SK-N-SH (cell line): ENCODE data around the gene AQP5. TPM values are rescaled to one million over a fixed set of nuclear protein-coding genes. Genes with fewer than 3 reads are reported as not detected.

Experiments used
- CTCF ChIA-PET: fragments of 300-600, 350-600 bp; formaldehyde crosslinking; extraction: SDS; loops from one replicate; lab custom pipeline; 2021; lab: Yijun Ruan, JAX
- POLR2A ChIA-PET: fragments of 350-600 bp; sonication (Branson Sonifier 250); formaldehyde crosslinking; extraction: SDS; loops from one replicate; lab custom pipeline; 2020; ENCODE audit warnings: antibody characterized with exemption, inconsistent platforms; lab: Yijun Ruan, JAX
- DNase-seq: peaks from one replicate; pipeline ENCODE4 v3.0.0; 2012
- H2AFZ ChIP-seq: fragments of 200-600 bp; sonication (generic); 2 replicates; pipeline ENCODE4 v1.8.1; 2016; ENCODE audit warnings: antibody characterized with exemption, mild to moderate bottlenecking, low read depth
- H3F3A ChIP-seq: fragments of 200-600 bp; sonication (generic); replicated peaks from 2 replicates; pipeline ENCODE3; 2016; ENCODE audit warnings: antibody characterized with exemption, mild to moderate bottlenecking; ENCODE audit not compliant: insufficient read depth
- H3K27ac ChIP-seq, 2 experiments: fragments of 200-500 bp in 1 of 2; fragments of 200-600 bp in 1 of 2; sonication (Bioruptor generic) in 1 of 2; sonication (generic), shearing (Covaris generic) in 1 of 2; 2 replicates each; pipeline versions ENCODE4 v1.5.1 to v1.6.1; 2014 to 2016; ENCODE audit warnings: low read depth in 2 of 2, inconsistent platforms in 1 of 2, low read length in 1 of 2, mild to moderate bottlenecking in 1 of 2, mixed read lengths in 1 of 2
- H3K27me3 ChIP-seq: fragments of 200-600 bp; sonication (generic), shearing (Covaris generic); 2 replicates; pipeline ENCODE4 v1.6.1; 2016; ENCODE audit warnings: mixed run types; ENCODE audit not compliant: insufficient read depth
- H3K36me3 ChIP-seq, 2 experiments: fragments of 200-500 bp in 1 of 2; fragments of 200-600 bp in 1 of 2; sonication (Bioruptor generic) in 1 of 2; sonication (generic) in 1 of 2; replicated peaks in 1 of 2; 2 replicates each; pipeline versions ENCODE3 to v1.5.1; 2014 to 2016; ENCODE audit warnings: low read length in 1 of 2, mild to moderate bottlenecking in 1 of 2; ENCODE audit not compliant: insufficient read depth in 2 of 2, control insufficient read depth in 1 of 2
- H3K4me1 ChIP-seq, 2 experiments: fragments of 200-500 bp in 1 of 2; fragments of 200-600 bp in 1 of 2; sonication (Bioruptor generic) in 1 of 2; sonication (generic), shearing (Covaris generic) in 1 of 2; 2 replicates each; pipeline versions ENCODE4 v1.5.1 to v1.6.1; 2014 to 2016; ENCODE audit warnings: low read depth in 1 of 2, low read length in 1 of 2, mixed run types in 1 of 2; ENCODE audit not compliant: insufficient read depth in 2 of 2, control insufficient read depth in 1 of 2
- H3K4me2 ChIP-seq: fragments of 200-600 bp; sonication (generic), shearing (Covaris generic); 2 replicates; pipeline ENCODE4 v1.6.1; 2017; ENCODE audit warnings: mixed run types
- H3K4me3 ChIP-seq, 2 experiments: fragments of 200-500 bp in 1 of 2; fragments of 200-600 bp in 1 of 2; sonication (Bioruptor generic) in 1 of 2; sonication (generic), shearing (Covaris generic) in 1 of 2; 2 replicates each; pipeline versions ENCODE4 v1.5.1 to v1.8.1; 2014 to 2016; ENCODE audit warnings: low read depth in 2 of 2, inconsistent platforms in 1 of 2, low read length in 1 of 2, mild to moderate bottlenecking in 1 of 2, mixed read lengths in 1 of 2, moderate library complexity in 1 of 2
- H3K79me2 ChIP-seq: fragments of 200-600 bp; sonication (generic); 2 replicates; pipeline ENCODE4 v1.8.1; 2017; ENCODE audit warnings: mild to moderate bottlenecking; ENCODE audit not compliant: insufficient read depth
- H3K9ac ChIP-seq: fragments of 200-600 bp; sonication (generic); 2 replicates; pipeline ENCODE4 v1.6.1; 2017; ENCODE audit warnings: mixed run types
- H3K9me2 ChIP-seq: fragments of 200-600 bp; sonication (generic); 2 replicates; pipeline ENCODE4 v1.6.1; 2017; ENCODE audit warnings: mixed run types
- H3K9me3 ChIP-seq: fragments of 200-600 bp; sonication (generic); 2 replicates; pipeline ENCODE4 v1.6.1; 2017; ENCODE audit warnings: mixed run types, mild to moderate bottlenecking, moderate library complexity
- H4K20me1 ChIP-seq: fragments of 200-600 bp; sonication (generic); 2 replicates; pipeline ENCODE4 v1.6.1; 2017; ENCODE audit warnings: mild to moderate bottlenecking, mixed run types; ENCODE audit not compliant: insufficient read depth
- CHD2 ChIP-seq: fragments of 150-350 bp; IDR thresholded peaks from 2 replicates; pipeline ENCODE4 v1.6.1; 2018; ENCODE audit warnings: low read length; ENCODE audit not compliant: partially characterized antibody
- CTCF ChIP-seq: fragments of 200-600 bp; sonication (generic); IDR thresholded peaks from 2 replicates; pipeline ENCODE4 v1.6.1; 2017; ENCODE audit warnings: antibody characterized with exemption, mild to moderate bottlenecking, moderate library complexity
- EZH2phosphoT487 ChIP-seq: fragments of 200-600 bp; sonication (generic); IDR thresholded peaks from 2 replicates; pipeline ENCODE4 v1.6.1; 2017; ENCODE audit warnings: low read depth, mixed run types, mild to moderate bottlenecking, antibody characterized with exemption, moderate library complexity, borderline replicate concordance
- GABPA ChIP-seq: IDR thresholded peaks from 2 replicates; pipeline ENCODE4 v1.4.0; 2012; ENCODE audit warnings: low read depth, mild to moderate bottlenecking
- GATA2 ChIP-seq: sonication (generic); formaldehyde crosslinking; IDR thresholded peaks from 2 replicates; pipeline ENCODE4 v1.5.0; 2020; ENCODE audit warnings: mild to moderate bottlenecking, missing genetic modification reagents
- IRF3 ChIP-seq: fragments of 150-350 bp; IDR thresholded peaks from 2 replicates; pipeline ENCODE4 v1.6.1; 2016; ENCODE audit warnings: mild to moderate bottlenecking, low read depth, low read length
- MAX ChIP-seq: IDR thresholded peaks from 2 replicates; pipeline ENCODE4 v1.4.0; 2012; ENCODE audit warnings: low read depth
- MEF2A ChIP-seq: IDR thresholded peaks from 2 replicates; pipeline ENCODE4 v1.4.0; 2012; ENCODE audit warnings: low read depth, borderline replicate concordance
- NRF1 ChIP-seq: IDR thresholded peaks from 2 replicates; pipeline ENCODE4 v1.6.1; 2012; ENCODE audit warnings: low read depth, mild to moderate bottlenecking, low read length
- PBX3 ChIP-seq: IDR thresholded peaks from 2 replicates; pipeline ENCODE4; 2012
- POLR2AphosphoS5 ChIP-seq: IDR thresholded peaks from 2 replicates; pipeline ENCODE4 v1.6.1; 2012; ENCODE audit warnings: low read depth, low read length
- RFX5 ChIP-seq: IDR thresholded peaks from 2 replicates; pipeline ENCODE4 v1.6.1; 2012; ENCODE audit warnings: mild to moderate bottlenecking, improper control_type of control experiment, low read length
- SMC3 ChIP-seq: IDR thresholded peaks from 2 replicates; pipeline ENCODE4 v1.6.1; 2012; ENCODE audit warnings: low read depth, low read length, improper control_type of control experiment
- YY1 ChIP-seq: IDR thresholded peaks from 2 replicates; pipeline ENCODE4 v1.4.0; 2012; ENCODE audit warnings: low read depth, mild to moderate bottlenecking
- WGBS: methylation state at CpG from one replicate; pipeline ENCODE4 v1.1.6; 2017; ENCODE audit warnings: low lambda C conversion rate; 5-methylcytosine and 5-hydroxymethylcytosine counted together
- polyA plus RNA-seq, 3 experiments: library from polyadenylated mRNA; depleted of rRNA; stranded (reverse); fragments of >200 nt; gene quantifications; 2 replicates each; pipeline ENCODE4 v1.2.3, GENCODE V29; 2012

The AQP5 gene
- 0.08 and 0.10 TPM in 2 replicates for polyA plus RNA-seq (2012; rRNA removed)
- not detected in 2 replicates for polyA plus RNA-seq (2012; cell fraction: cytosol; rRNA removed)
- 0.06 TPM in 1 of 2 replicates, not detected in the other for polyA plus RNA-seq (2012; cell fraction: nucleus; rRNA removed)

GRCh38 chr12:49961111-49961922 lies at the start of gene AQP5:
AQP5 (plus strand) TSS chr12:49961872; CDS start chr12:49962018, 146 bp downstream.
- H3K9me3 ChIP-seq, result no peaks in the 10 kb centered on the region
- WGBS, result 49% methylated on average over 33 of the region's 111 CpGs
- no peaks in the 10 kb centered on the region for H3K79me2 ChIP-seq
- peak; percentile 81 for DNase-seq
- H3K36me3 ChIP-seq, result no peaks in the 10 kb centered on the region
- H3K27ac ChIP-seq, result no peak within 1 kb of the TSS
- no peak within 1 kb of the TSS for H2AFZ ChIP-seq
- TF ChIP-seq NRF1 (no peak), MAX (no peak), PBX3 (no peak), CTCF (no peak), YY1 (no peak), IRF3 (no peak), RFX5 (no peak), POLR2AphosphoS5 (no peak), SMC3 (no peak), MEF2A (no peak), GABPA (no peak), EZH2phosphoT487 (no peak), CHD2 (no peak), GATA2 (CRISPR knock-in tag) (no peak)
- H3K4me3 ChIP-seq, result no peak within 1 kb of the TSS; a peak in 1 of 4 replicates
- no peaks in the 10 kb centered on the region for H3K27me3 ChIP-seq
- H3F3A ChIP-seq, result no peaks in the 10 kb centered on the region
- H3K4me2 ChIP-seq, result peak within 1 kb of the TSS; percentile 63; the same call in 1 of the 2 replicates
- CTCF ChIA-PET, result interaction anchor here (1.1 to 20.3 kb wide), 6 partner anchors 15 to 215 kb away, joined by 3 to 1401 read pairs (median 22); partner anchors contain the start of genes ASIC1 and COX14
- H3K9me2 ChIP-seq, result no peaks in the 10 kb centered on the region
- no peak within 1 kb of the TSS for H3K9ac ChIP-seq
- POLR2A ChIA-PET, result no interaction called here
- peaks cover 3 to 19% of the 10 kb centered on the region in 2 experiments; a peak in 3 of 4 replicates for H3K4me1 ChIP-seq
- H4K20me1 ChIP-seq, result no peaks in the 10 kb centered on the region
